HepG2 (cell line): Measurements from ENCODE around the gene GRPEL2. TPM values are rescaled to one million over a fixed set of nuclear protein-coding genes. Genes with fewer than 3 reads are reported as not detected.

Experiments used
- ATAC-seq: fragments of 200-7000 bp; cut with Tn5 transposase; 3 replicates; pipeline ENCODE4 v1.9.1; 2020; ENCODE audit warnings: mild to moderate bottlenecking, moderate library complexity
- BruUV-seq: library from RNA; stranded (reverse); fragments of 400-500 nt; replicated peaks from 2 replicates; lab custom pipeline; 2021; lab: Mats Ljungman, UMichigan
- CTCF ChIA-PET: fragments of 300-600 bp; formaldehyde crosslinking; extraction: SDS; loops from one replicate; lab custom pipeline; 2021; ENCODE audit warnings: low total read pairs, inconsistent platforms, low intra/inter-chr PET ratio; lab: Yijun Ruan, JAX
- POLR2A ChIA-PET: fragments of 350-600 bp; sonication (Branson Sonifier 250); formaldehyde crosslinking; loops from one replicate; lab custom pipeline; 2020; ENCODE audit warnings: antibody characterized with exemption, inconsistent platforms; lab: Yijun Ruan, JAX
- DNase-seq: peaks from one replicate; pipeline ENCODE4 v3.0.0-alpha.2; 2015; ENCODE audit warnings: low spot score
- FAIRE-seq: peaks from 3 replicates; lab custom pipeline; 2011; peaks lifted over from hg19 to GRCh38; lab: Jason Lieb, UNC
- H2AFZ ChIP-seq: one replicate; pipeline ENCODE4 v1.6.1; 2011; ENCODE audit warnings: low read length, inconsistent platforms
- H3K27ac ChIP-seq: fragments of 300-600 bp; 3 replicates; pipeline ENCODE4 v1.8.0; 2011; ENCODE audit warnings: mixed run types, mild to moderate bottlenecking, mixed read lengths, low read length, inconsistent platforms; ENCODE audit not compliant: insufficient read depth; ENCODE audit errors: extremely low read length
- H3K27me3 ChIP-seq, 2 experiments: fragments of 200-600 bp in 1 of 2; 2 replicates in 1 of 2; 3 replicates in 1 of 2; pipeline versions ENCODE4 v1.6.0 to v1.8.0; 2011; ENCODE audit warnings: low read length in 2 of 2, mild to moderate bottlenecking in 2 of 2, moderate library complexity in 2 of 2, inconsistent platforms in 1 of 2; ENCODE audit not compliant: insufficient read depth in 2 of 2, control insufficient read depth in 1 of 2
- H3K36me3 ChIP-seq, 2 experiments: fragments of 200-600 bp in 1 of 2; replicated peaks in 1 of 2; 2 replicates in 1 of 2; 3 replicates in 1 of 2; pipeline versions ENCODE4 v1.5.1 to v1.8.0; 2011; ENCODE audit warnings: low read length in 2 of 2, inconsistent platforms in 1 of 2; ENCODE audit not compliant: insufficient read depth in 2 of 2, control insufficient read depth in 1 of 2
- H3K4me1 ChIP-seq: 2 replicates; pipeline ENCODE4 v1.5.1; 2012; ENCODE audit warnings: low read length, inconsistent platforms; ENCODE audit not compliant: insufficient read depth
- H3K4me2 ChIP-seq: 2 replicates; pipeline ENCODE4 v1.6.0; 2011; ENCODE audit warnings: low read depth, low read length, inconsistent platforms
- H3K4me3 ChIP-seq, 3 experiments: fragments of 200-600 bp in 1 of 3; sonication (generic), shearing (Covaris generic) in 1 of 3; replicated peaks in 1 of 3; 2 replicates each; pipeline ENCODE4 v1.5.1; 2011 to 2016; ENCODE audit warnings: low read length in 3 of 3, inconsistent platforms in 2 of 3, low read depth in 2 of 3, mild to moderate bottlenecking in 2 of 3, control low read depth in 1 of 3, mixed read lengths in 1 of 3; ENCODE audit not compliant: insufficient read depth in 1 of 3
- H3K79me2 ChIP-seq: one replicate; pipeline ENCODE4 v1.6.1; 2011; ENCODE audit warnings: low read length, inconsistent platforms; ENCODE audit not compliant: insufficient read depth
- H3K9ac ChIP-seq: 2 replicates; pipeline ENCODE4 v1.6.0; 2011; ENCODE audit warnings: mild to moderate bottlenecking, low read depth, low read length, inconsistent platforms; ENCODE audit not compliant: insufficient read depth
- H3K9me3 ChIP-seq: 2 replicates; pipeline ENCODE4 v1.5.1; 2012; ENCODE audit warnings: mild to moderate bottlenecking, low read length
- H4K20me1 ChIP-seq: 2 replicates; pipeline ENCODE4 v1.6.0; 2011; ENCODE audit warnings: inconsistent platforms, mild to moderate bottlenecking, low read length, moderate library complexity; ENCODE audit not compliant: insufficient read depth
- IRF2 ChIP-seq: IDR thresholded peaks from 2 replicates; pipeline ENCODE4 v1.6.1; 2018; ENCODE audit warnings: missing genetic modification reagents, missing compliant biosample characterization
- MTF2 ChIP-seq: sonication (generic); formaldehyde crosslinking; IDR thresholded peaks from 2 replicates; pipeline ENCODE4 v1.5.0; 2020; ENCODE audit warnings: missing genetic modification reagents, borderline replicate concordance
- NR2F1 ChIP-seq, 2 experiments: fragments of 450-650 bp in 1 of 2; formaldehyde crosslinking in 1 of 2; IDR thresholded peaks; 2 replicates each; pipeline versions ENCODE4 v1.5.0 to v1.6.1; 2016 to 2020; ENCODE audit warnings: mild to moderate bottlenecking in 1 of 2, missing compliant biosample characterization in 1 of 2, missing genetic modification reagents in 1 of 2, moderate library complexity in 1 of 2
- NR2F2 ChIP-seq: IDR thresholded peaks from 2 replicates; pipeline ENCODE4 v1.6.1; 2012; ENCODE audit warnings: low read depth, inconsistent platforms, borderline replicate concordance
- NR2F6 ChIP-seq, 2 experiments: IDR thresholded peaks; 2 replicates each; pipeline ENCODE4 v1.6.1; 2016; ENCODE audit warnings: antibody characterized with exemption in 1 of 2, mild to moderate bottlenecking in 1 of 2
- PAWR ChIP-seq: sonication (generic); formaldehyde crosslinking; IDR thresholded peaks from 2 replicates; pipeline ENCODE4 v1.4.0; 2020; ENCODE audit warnings: missing genetic modification reagents, mild to moderate bottlenecking, borderline replicate concordance
- SOX6 ChIP-seq, 2 experiments: fragments of 450-650 bp in 1 of 2; sonication (generic) in 1 of 2; formaldehyde crosslinking in 1 of 2; IDR thresholded peaks; 2 replicates each; pipeline versions ENCODE4 v1.4.0 to v1.6.1; 2017 to 2020; ENCODE audit warnings: antibody characterized with exemption in 1 of 2, mild to moderate bottlenecking in 1 of 2, missing genetic modification reagents in 1 of 2
- TEAD3 ChIP-seq: optimal IDR thresholded peaks from 2 replicates; pipeline ENCODE3; 2016; ENCODE audit warnings: borderline replicate concordance
- ZFP90 ChIP-seq: sonication (generic); formaldehyde crosslinking; IDR thresholded peaks from 2 replicates; pipeline ENCODE4 v1.8.0; 2022; ENCODE audit warnings: missing genetic modification reagents, mild to moderate bottlenecking, inconsistent platforms, borderline replicate concordance
- ZMYM3 ChIP-seq: sonication (generic); formaldehyde crosslinking; IDR thresholded peaks from 2 replicates; pipeline ENCODE4 v1.5.1; 2020; ENCODE audit warnings: mild to moderate bottlenecking, missing genetic modification reagents
- ZNF10 ChIP-seq: sonication (generic); formaldehyde crosslinking; IDR thresholded peaks from 2 replicates; pipeline ENCODE4 v1.4.0; 2020; ENCODE audit warnings: mild to moderate bottlenecking, low read depth, missing genetic modification reagents, borderline replicate concordance
- ZNF296 ChIP-seq: sonication (generic); formaldehyde crosslinking; conservative IDR thresholded peaks from 2 replicates; pipeline ENCODE4 v1.5.0; 2020; ENCODE audit warnings: mild to moderate bottlenecking, missing genetic modification reagents
- ZNF343 ChIP-seq: sonication (generic); formaldehyde crosslinking; IDR thresholded peaks from 2 replicates; pipeline ENCODE4 v1.4.0; 2020; ENCODE audit warnings: mild to moderate bottlenecking, missing genetic modification reagents
- ZNF619 ChIP-seq: sonication (generic); formaldehyde crosslinking; IDR thresholded peaks from 2 replicates; pipeline ENCODE4 v1.4.0; 2020; ENCODE audit warnings: mild to moderate bottlenecking, missing genetic modification reagents
- ZNF768 ChIP-seq: sonication (generic); formaldehyde crosslinking; IDR thresholded peaks from 2 replicates; pipeline ENCODE4 v1.4.0; 2020; ENCODE audit warnings: missing genetic modification reagents
- ZNF792 ChIP-seq: IDR thresholded peaks from 2 replicates; pipeline ENCODE4 v1.6.1; 2016
- WGBS: methylation state at CpG from one replicate; pipeline ENCODE4 v1.1.6; 2017; ENCODE audit warnings: low lambda C conversion rate; 5-methylcytosine and 5-hydroxymethylcytosine counted together
- in situ Hi-C: cut with HindIII; loops from 2 replicates; pipeline ENCODE4 v1.10.0; 2017; ENCODE audit warnings: low pct_unique_long_range_greater_than_20kb; ENCODE audit not compliant: extremely low pct_ligation_motif_present
- intact Hi-C: fragments of 100-400 bp; cut with micrococcal nuclease; formaldehyde crosslinking; loops from one replicate; pipeline ENCODE4 v1.10.0; 2022; ENCODE audit not compliant: unreplicated experiment
- polyA plus RNA-seq, 8 experiments: library from polyadenylated mRNA; depleted of rRNA in 3 of 8; stranded (reverse) in 7 of 8; unstranded in 1 of 8; fragments of >200 nt; fragmentation: Illumina TruSeq in 4 of 8; extraction: Trizol in 4 of 8; gene quantifications; 2 replicates each; pipeline versions ENCODE4 v1.2.1 to v1.2.3, GENCODE V29; 2011 to 2016; ENCODE audit warnings: low read depth in 4 of 8, missing spikeins in 1 of 8, mixed read lengths in 1 of 8; ENCODE audit not compliant: insufficient read depth in 1 of 8
- total RNA-seq, 5 experiments: library from RNA; depleted of rRNA; stranded (reverse); fragments of >200 nt; fragmentation: Illumina TruSeq; extraction: Trizol; gene quantifications; 2 replicates each; pipeline ENCODE4 v1.2.3, GENCODE V29; 2016; ENCODE audit warnings: low read depth in 1 of 5
- TF ChIP-seq, protein P1 (sequence below): sonication (generic); formaldehyde crosslinking; IDR thresholded peaks from 2 replicates; pipeline ENCODE4 v1.4.0; 2020; ENCODE audit warnings: mild to moderate bottlenecking, missing genetic modification reagents

Gene GRPEL2
- total and polyA plus RNA-seq, 2 of the 13 experiments (the other 11 are each of a cell fraction or from before 2014, with no cell fraction given), result 13.1 to 16.6 TPM

- TF ChIP-seq SOX6 (IDR thresholded peaks at IDR 0.05), result no peak
- 0 out of 2 replicates have a peak, but pooled peaks have one; percentile 24 for TF ChIP-seq SOX6 (CRISPR knock-in tag; IDR thresholded peaks at IDR 0.05)
- no peak for TF ChIP-seq ZNF343 (CRISPR knock-in tag)
- no peak for TF ChIP-seq PAWR (CRISPR knock-in tag)
- peak; percentile 23; the same call in 1 of the 2 replicates for TF ChIP-seq IRF2 (CRISPR knock-in tag)
These were observed 36.7 kb downstream of the GRPEL2 start (continued) for GRCh38 chr5:149381986-149382338.

GRCh38 chr5:149382517-149383220 lies 37.4 kb downstream of the GRPEL2 start:
- Histone ChIP-seq H3K79me2 (no peaks in the 10 kb centered on the region), H3K9ac (no peak overlapping the region), H3K27ac (no peak overlapping the region), H3K36me3 (no peaks in the 10 kb centered on the region), H4K20me1 (no peaks in the 10 kb centered on the region), H3K4me2 (peak overlapping the region; percentile 87), H2AFZ (no peak overlapping the region), H3K27me3 (peaks cover 3 to 5% of the 10 kb centered on the region in 2 experiments; a peak in 2 of 5 replicates), H3K9me3 (no peaks in the 10 kb centered on the region), H3K4me3 (0 out of 6 replicates have a peak overlapping the region, but pooled peaks of 1 of the 3 experiments have one; percentile 14), H3K4me1 (peaks cover 81% of the 10 kb centered on the region)
- TF ChIP-seq ZNF619 (no peak), ZNF296 (CRISPR knock-in tag) (peak; percentile 71; the same call in 1 of the 2 replicates), ZNF792 (CRISPR knock-in tag) (no peak), NR2F1 (CRISPR knock-in tag; IDR thresholded peaks at IDR 0.05) (0 out of 4 replicates have a peak, but pooled peaks of 1 of the 2 experiments have one; percentile 13), ZMYM3 (CRISPR knock-in tag) (peak; percentile 49), ZNF10 (CRISPR knock-in tag) (no peak), ZNF768 (CRISPR knock-in tag) (peak; percentile 92), NR2F6 (IDR thresholded peaks at IDR 0.05) (no peak; the same call in 1 of the 2 replicates), NR2F6 (CRISPR knock-in tag; IDR thresholded peaks at IDR 0.05) (peak; percentile 27; the same call in 1 of the 2 replicates), MTF2 (CRISPR knock-in tag) (no peak), ZFP90 (CRISPR knock-in tag) (no peak), TEAD3 (CRISPR knock-in tag) (peak; percentile 32), NR2F2 (0 out of 2 replicates have a peak, but pooled peaks have one; percentile 21)
- TF ChIP-seq, protein P1, sequence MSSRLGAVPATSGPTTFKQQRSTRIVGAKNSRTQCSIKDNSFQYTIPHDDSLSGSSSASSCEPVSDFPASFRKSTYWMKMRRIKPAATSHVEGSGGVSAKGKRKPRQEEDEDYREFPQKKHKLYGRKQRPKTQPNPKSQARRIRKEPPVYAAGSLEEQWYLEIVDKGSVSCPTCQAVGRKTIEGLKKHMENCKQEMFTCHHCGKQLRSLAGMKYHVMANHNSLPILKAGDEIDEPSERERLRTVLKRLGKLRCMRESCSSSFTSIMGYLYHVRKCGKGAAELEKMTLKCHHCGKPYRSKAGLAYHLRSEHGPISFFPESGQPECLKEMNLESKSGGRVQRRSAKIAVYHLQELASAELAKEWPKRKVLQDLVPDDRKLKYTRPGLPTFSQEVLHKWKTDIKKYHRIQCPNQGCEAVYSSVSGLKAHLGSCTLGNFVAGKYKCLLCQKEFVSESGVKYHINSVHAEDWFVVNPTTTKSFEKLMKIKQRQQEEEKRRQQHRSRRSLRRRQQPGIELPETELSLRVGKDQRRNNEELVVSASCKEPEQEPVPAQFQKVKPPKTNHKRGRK, result no peak
- intact Hi-C loops, result loop anchor here (1.0 kb wide), 2 partner anchors 52 to 182 kb away; no protein-coding TSS in a partner anchor
- in situ Hi-C loops, result loop anchor here (10.0 kb wide), 1 partner anchor 52 kb away; no protein-coding TSS in a partner anchor
- ChIA-PET POLR2A (no interaction called here), CTCF (interaction anchor here (1.1 to 3.4 kb wide), 5 partner anchors 40 to 182 kb away, joined by 3 to 35 read pairs (median 14); no protein-coding TSS in a partner anchor)
- no TSS peak for BruUV-seq
- FAIRE-seq (no peak), ATAC-seq (no peak), DNase-seq (no peak)
- WGBS, result 27% methylated on average over 8 of the region's 12 CpGs
